Activated T-cell treated with anti-CD3 and anti-CD28 coated beads for 48 hours (primary cell): ENCODE measurements around the gene CENATAC.
"Not testable (repeated sequence)": the region's sequence is repeated elsewhere in the genome, so short reads cannot be mapped to it uniquely, and the experiment has no call there.

Experiments used
- DNase-seq: peaks from one replicate; pipeline ENCODE4 v3.0.0-alpha.2; 2020; ENCODE audit warnings: low read depth

CENATAC gene

GRCh38 chr11:118996926-118997626 is 862 bp upstream of the CENATAC start:
- peak; percentile 38 for DNase-seq

GRCh38 chr11:118998388-118998717 is 415 bp downstream of the CENATAC start:
- DNase-seq: no peak

- DNase-seq: no peak
Measured at GRCh38 chr11:118998822-118999221, 884 bp downstream of the CENATAC start.

- no peak for DNase-seq
Measured at GRCh38 chr11:119000906-119001305, 3.0 kb downstream of the CENATAC start.

DNA sequence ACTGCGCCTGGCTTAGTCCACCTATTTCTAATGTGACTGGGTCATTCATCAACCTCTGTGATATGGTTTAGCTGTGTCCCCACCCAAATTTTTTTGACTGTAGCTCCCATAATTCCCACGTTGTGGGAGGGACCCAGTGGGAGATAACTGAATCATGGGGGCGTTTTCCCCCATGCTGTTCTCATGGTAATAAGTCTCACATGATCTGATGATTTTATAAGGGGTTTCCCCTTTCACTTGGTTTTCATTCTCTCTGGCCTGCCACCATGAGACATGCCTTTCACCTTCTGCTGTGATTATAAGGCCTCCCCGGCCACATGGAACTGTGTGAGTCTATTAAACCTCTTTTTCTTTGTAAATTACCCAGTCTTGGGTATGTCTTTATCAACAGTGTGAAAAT is 8.7 kb downstream of the CENATAC start:
- no peak for DNase-seq

DNA sequence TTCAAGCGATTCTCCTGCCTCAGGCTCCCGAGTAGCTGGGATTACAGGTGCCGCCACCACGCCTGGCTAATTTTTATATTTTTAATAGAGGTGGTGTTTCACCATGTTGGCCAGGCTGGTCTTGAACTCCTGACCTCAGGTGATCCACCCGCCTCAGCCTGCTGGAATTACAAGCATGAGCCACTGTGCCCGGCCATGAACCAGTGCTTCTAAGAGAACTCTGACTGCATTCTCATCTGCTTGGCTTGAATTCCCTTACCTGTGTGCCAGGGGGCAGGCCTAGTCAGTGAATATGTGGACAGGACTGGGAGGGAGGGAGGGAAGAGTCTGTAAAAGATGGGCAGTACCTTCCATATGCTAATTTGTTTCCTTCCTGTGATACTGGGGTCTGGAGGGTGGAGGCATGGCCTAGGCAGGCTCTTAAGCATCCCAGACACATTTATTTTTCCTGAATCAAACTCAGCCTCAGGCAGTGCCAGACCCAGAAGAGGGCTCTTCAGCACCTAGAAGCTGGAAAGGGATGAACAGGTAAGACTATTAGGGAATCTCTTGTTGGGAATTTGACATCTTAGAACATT is 13.6 kb downstream of the CENATAC start:
- no peak for DNase-seq

- DNase-seq: no peak
Measured at GRCh38 chr11:119012629-119013170, 14.8 kb downstream of the CENATAC start.

- DNase-seq: no peak
Measured at GRCh38 chr11:119014209-119014924, 16.4 kb downstream of the CENATAC start.

DNA sequence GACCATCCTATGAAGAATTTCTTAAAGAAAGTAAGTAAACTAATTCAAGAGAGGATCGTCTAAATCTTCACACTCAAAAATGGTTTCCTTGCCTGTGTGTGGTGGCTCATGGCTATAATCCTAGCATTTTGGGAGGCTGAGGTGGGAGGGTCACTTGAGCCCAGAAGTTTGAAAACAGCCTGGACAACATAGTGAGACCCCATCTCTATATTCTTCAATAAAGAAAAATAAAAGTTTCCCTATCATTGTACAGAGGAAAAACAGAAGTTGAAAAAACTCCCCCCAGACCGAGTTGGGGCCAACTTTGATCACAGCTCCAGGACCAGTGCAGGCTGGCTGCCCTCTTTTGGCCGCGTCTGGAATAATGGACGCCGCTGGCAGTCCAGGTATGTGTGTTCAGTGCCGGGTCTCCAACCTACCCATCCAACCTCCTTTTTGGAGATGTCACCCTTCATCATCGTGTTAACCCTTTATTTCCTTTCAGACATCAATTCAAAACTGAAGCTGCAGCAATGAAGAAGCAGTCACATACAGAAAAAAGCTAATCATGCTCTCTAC is 17.2 kb downstream of the CENATAC start:
- DNase-seq: no peak

DNA sequence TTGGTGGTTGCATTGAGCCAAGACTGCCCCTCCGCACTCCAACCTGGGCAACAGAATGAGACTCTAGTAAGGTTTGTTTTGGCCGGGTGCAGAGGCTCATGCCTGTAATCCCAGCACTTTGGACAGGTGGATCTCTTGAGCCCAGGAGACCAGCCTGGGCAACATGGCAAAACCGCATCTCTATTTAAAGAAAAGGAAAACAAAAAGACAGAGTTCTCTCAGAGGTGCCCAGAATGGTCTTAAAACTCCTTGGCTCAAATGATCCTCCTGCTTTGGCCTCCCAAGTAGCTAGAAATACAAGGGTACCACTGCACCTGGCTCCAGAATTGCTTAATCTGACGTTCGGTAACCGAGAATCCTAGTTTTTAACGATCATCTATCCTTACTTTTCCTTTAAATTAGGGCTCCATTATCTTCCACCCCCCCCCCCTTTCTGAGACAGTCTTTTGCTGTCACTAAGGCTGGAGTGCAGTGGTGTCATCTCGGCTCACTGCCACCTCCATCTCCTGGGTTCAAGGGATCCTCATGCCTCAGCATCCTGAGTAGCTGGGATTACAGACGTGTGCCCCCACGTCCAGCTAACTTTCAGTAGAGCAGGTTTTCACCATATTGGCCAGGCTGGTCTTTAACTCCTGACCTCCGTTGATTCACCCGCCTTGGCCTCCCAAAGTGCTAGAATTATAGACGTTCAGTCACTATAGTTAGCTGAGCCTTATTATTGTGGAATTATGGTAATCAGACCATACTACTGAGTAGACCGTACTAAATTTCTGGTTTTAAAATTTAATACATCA is 18.5 kb downstream of the CENATAC start:
- DNase-seq: no peak

GRCh38 chr11:119017377-119017776 is 19.4 kb downstream of the CENATAC start:
- DNase-seq: not testable (repeated sequence)

DNA sequence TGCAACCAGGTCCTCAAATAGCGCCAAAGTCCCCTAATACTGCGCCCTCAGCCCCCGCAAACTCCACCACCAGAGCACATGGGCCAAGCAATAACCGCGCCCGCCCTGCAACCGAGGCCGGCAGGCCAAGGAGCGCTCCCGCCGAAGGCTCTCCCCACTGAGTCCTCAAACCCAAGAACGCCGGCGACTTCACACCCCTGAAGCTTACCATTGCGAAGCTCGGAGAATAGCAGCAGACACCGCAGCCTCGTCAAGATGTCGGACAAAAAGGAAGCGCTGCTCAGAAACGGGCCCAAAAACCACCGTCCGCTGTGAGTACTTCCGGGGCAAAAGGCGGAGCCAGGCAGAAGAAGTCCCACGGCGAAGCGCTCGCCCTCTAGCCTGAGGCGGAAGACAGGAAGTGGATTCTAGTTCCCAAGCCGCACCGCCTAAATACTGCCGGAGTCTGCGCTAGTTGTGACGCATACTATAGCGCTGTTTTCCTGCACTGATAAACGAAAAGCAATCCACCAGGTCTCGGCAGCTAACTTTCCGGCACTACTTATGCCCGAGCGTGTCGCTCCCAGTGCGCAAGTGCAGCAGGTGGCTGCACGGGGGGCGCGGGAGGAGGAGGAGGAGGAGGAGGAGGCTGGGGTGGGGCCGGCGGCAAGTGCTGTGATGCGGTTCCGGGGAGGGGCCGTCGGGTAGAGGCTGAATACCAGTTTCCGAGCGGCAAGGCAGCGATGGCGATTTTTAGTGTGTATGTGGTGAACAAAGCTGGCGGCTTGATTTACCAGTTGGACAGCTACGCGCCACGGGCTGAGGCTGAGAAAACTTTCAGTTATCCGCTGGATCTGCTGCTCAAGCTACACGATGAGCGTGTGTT is 20.4 kb downstream of the CENATAC start, which contains the start of the genes RPS25 and TRAPPC4:
RPS25 (minus strand) TSS at position 270 of the 865 bp plus-strand sequence; CDS start at position 211, 59 bp downstream.
TRAPPC4 (plus strand) TSS at position 693 of the 865 bp plus-strand sequence; CDS start at position 723, 30 bp downstream.
- DNase-seq: peak; percentile 91

DNA sequence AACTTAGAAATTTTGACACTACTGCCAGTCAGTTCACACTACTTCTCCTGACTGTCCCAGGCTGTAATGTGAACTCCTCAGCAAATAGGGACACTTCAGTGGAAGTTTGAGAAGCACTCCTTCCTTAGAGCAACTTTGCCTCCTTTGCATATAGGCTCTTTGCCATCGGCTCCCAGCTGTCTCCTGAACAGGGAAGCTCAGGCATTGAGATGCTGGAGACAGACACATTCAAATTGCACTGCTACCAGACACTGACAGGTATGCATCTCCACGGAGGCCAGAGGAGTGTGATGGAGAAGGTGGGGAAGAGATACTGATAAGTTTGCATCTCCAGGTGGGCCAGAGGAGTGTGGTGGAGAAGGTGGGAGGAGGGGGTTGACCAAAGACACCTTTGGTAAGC is 22.1 kb downstream of the CENATAC start:
- no peak for DNase-seq

DNA sequence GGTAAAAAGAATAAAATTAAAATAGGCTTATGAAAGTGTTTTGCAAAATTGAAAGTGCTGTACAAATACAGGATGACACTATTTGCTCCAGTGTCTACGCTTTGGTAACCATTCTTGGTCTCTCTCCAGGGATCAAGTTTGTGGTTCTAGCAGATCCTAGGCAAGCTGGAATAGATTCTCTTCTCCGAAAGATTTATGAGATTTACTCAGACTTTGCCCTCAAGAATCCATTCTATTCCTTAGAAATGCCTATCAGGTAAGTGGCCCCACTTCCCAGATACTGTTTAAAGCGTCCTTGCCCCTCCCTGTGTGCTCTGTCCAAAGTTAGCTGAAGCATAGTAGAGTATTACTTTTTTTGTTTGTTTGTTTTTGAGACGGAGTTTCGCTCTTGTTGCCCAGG is 23.7 kb downstream of the CENATAC start:
- no peak for DNase-seq

- no peak for DNase-seq
Measured at GRCh38 chr11:119023741-119024140, 25.8 kb downstream of the CENATAC start.

GRCh38 chr11:119024430-119025098 is 26.6 kb downstream of the CENATAC start:
- no peak for DNase-seq

DNA sequence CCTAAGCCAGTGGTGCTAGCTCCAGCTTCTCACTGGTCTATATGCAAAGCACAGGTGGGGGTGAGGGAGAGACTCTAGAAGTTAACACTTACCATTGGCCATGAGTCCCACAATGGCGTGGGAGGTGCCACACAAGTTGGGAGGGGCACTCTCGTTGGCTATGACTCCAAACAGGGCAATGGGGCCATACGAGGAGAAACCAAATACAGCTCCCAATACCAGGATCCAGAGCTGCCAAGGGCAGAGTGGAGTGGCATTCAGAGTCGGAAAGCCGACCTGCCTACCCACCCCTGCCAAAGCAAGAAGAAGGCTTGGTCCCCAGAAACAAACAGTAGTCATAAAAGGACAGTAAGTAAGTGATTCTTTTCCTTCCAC is 27.1 kb downstream of the CENATAC start:
- no peak for DNase-seq

DNA sequence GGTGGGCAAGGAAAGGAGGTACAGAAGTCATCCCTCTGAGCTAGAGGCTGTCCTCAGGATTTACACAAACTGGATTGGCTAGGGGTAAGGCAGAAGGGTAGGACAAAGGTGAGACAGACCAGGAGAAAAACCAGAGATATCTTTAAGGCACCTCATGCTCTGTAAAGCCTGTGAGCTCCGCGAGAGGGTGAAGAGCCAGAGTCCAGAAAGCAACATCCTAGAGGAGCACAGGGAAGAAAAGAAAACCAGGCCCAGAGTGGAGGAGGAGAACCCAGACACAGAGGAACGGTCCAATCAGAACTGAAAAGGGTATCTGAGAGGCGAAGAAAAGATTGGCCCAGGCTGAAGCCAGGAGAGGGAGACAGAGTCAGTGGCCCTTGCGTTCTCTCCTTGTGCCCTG is 27.6 kb downstream of the CENATAC start:
- DNase-seq: no peak

- no peak for DNase-seq
Measured at GRCh38 chr11:119025978-119026766, 28.2 kb downstream of the CENATAC start.
